ENCODE data around the gene HAUS2. TPM values are rescaled to one million over a fixed set of nuclear protein-coding genes. Genes with fewer than 3 reads are reported as not detected.
"Not testable (repeated sequence)": the region's sequence is repeated elsewhere in the genome, so short reads cannot be mapped to it uniquely, and the experiment has no call there.

The HAUS2 gene
- total RNA-seq, 1 experiment from 2014 or later: 92.3 TPM

GRCh38 chr15:42581272-42581730 is 32.7 kb downstream of the HAUS2 start:
- Histone ChIP-seq H3K9me3 (replicated peaks) (no peaks in the 10 kb centered on the region), H3K36me3 (peaks cover 5% of the 10 kb centered on the region; the same call in 1 of the 2 replicates), H3K4me3 (peak overlapping the region; percentile 34), H3K27me3 (replicated peaks) (no peaks in the 10 kb centered on the region), H3K4me1 (replicated peaks) (peaks cover 36% of the 10 kb centered on the region), H3K27ac (no peak overlapping the region)
- peak; percentile 66 to 82 for DNase-seq (ENCODE audit: low read depth in 1 of 2, low spot score in 2 of 2)

DNA sequence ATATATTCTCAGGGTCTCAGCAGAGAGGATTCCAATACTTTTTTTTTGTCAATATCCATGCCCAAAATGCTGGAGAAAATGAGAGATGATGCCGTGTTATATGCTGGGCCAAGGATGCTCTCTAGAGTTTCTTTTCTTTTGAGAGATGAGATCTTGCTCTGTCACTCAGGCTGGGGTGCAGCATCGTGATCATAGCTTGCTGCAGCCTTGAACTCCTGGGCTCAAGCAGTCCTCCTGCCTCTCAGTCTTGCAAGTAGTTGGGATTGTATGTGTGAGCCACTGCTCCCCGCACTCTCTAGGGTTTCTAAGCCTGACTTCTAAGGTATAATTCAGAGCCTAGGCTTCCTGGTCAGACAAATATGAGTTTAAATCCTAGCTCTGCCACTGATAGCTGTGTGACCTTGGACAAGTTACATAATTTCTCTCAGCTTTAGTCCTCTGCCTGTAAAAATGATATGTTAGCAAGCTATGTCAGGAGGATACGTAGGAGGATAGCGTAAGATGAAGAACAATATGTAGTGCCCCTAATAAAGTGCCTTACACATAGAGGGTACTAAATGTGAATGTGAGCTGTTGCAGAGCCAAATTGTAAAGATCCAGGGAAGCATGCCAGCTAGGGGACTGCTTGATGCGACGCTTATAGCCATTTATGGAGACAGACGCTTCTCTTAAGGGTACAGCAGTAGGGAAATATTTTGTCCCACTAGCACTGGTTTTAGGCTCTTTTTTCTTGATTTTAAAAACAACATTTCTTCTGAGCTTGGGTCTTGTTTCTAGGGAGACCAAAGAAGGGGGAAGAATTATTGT is 34.1 kb downstream of the HAUS2 start:
- no peak overlapping the region for H3K27ac ChIP-seq
- no peak overlapping the region for H3K4me3 ChIP-seq
- peaks cover 25% of the 10 kb centered on the region for H3K4me1 ChIP-seq (replicated peaks)
- DNase-seq (ENCODE audit: low read depth in 1 of 2, low spot score in 2 of 2): no peak
- no peaks in the 10 kb centered on the region for H3K9me3 ChIP-seq (replicated peaks)
- H3K36me3 ChIP-seq: peaks cover 8% of the 10 kb centered on the region; the same call in 1 of the 2 replicates
- H3K27me3 ChIP-seq (replicated peaks): no peaks in the 10 kb centered on the region

GRCh38 chr15:42584031-42584765 is 35.6 kb downstream of the HAUS2 start:
- peak in 1 of 2 experiments; percentile 31 for DNase-seq (ENCODE audit: low read depth in 1 of 2, low spot score in 2 of 2)
- Histone ChIP-seq H3K36me3 (peaks cover 12% of the 10 kb centered on the region; the same call in 1 of the 2 replicates), H3K4me3 (no peak overlapping the region), H3K27me3 (replicated peaks) (no peaks in the 10 kb centered on the region), H3K4me1 (replicated peaks) (peaks cover 25% of the 10 kb centered on the region), H3K27ac (no peak overlapping the region), H3K9me3 (replicated peaks) (no peaks in the 10 kb centered on the region)

GRCh38 chr15:42590619-42591237 is 42.1 kb downstream of the HAUS2 start:
- Histone ChIP-seq H3K27me3 (replicated peaks) (no peaks in the 10 kb centered on the region; the same call in 1 of the 2 replicates), H3K36me3 (peaks cover 32% of the 10 kb centered on the region), H3K4me3 (no peak overlapping the region), H3K27ac (no peak overlapping the region), H3K4me1 (replicated peaks) (peaks cover 35% of the 10 kb centered on the region), H3K9me3 (replicated peaks) (no peaks in the 10 kb centered on the region)
- DNase-seq (ENCODE audit: low read depth in 1 of 2, low spot score in 2 of 2): no peak

- peaks cover 35% of the 10 kb centered on the region for H3K4me1 ChIP-seq (replicated peaks)
- peak in 1 of 2 experiments; percentile 45 for DNase-seq (ENCODE audit: low read depth in 1 of 2, low spot score in 2 of 2)
- H3K9me3 ChIP-seq (replicated peaks): no peaks in the 10 kb centered on the region
Observed at GRCh38 chr15:42591238-42591934, 42.7 kb downstream of the HAUS2 start.

GRCh38 chr15:42592716-42593115 is 44.1 kb downstream of the HAUS2 start:
- H3K36me3 ChIP-seq: peaks cover 25% of the 10 kb centered on the region
- no peaks in the 10 kb centered on the region for H3K9me3 ChIP-seq (replicated peaks)
- no peaks in the 10 kb centered on the region; the same call in 1 of the 2 replicates for H3K27me3 ChIP-seq (replicated peaks)
- no peak for DNase-seq (ENCODE audit: low read depth in 1 of 2, low spot score in 2 of 2)
- no peak overlapping the region for H3K4me3 ChIP-seq
- H3K4me1 ChIP-seq (replicated peaks): peaks cover 35% of the 10 kb centered on the region
- H3K27ac ChIP-seq: peak overlapping the region; percentile 25

More at GRCh38 chr15:42591238-42591934, 42.7 kb downstream of the HAUS2 start:
- H3K27me3 ChIP-seq (replicated peaks): no peaks in the 10 kb centered on the region; the same call in 1 of the 2 replicates
- no peak overlapping the region for H3K4me3 ChIP-seq
- H3K27ac ChIP-seq: no peak overlapping the region
- peaks cover 26% of the 10 kb centered on the region for H3K36me3 ChIP-seq

GRCh38 chr15:42593143-42593542 is 44.5 kb downstream of the HAUS2 start:
- H3K27me3 ChIP-seq (replicated peaks): no peaks in the 10 kb centered on the region; the same call in 1 of the 2 replicates
- H3K4me1 ChIP-seq (replicated peaks): peaks cover 35% of the 10 kb centered on the region
- H3K9me3 ChIP-seq (replicated peaks): no peaks in the 10 kb centered on the region
- peaks cover 22% of the 10 kb centered on the region for H3K36me3 ChIP-seq
- peak; percentile 55 to 56 for DNase-seq (ENCODE audit: low read depth in 1 of 2, low spot score in 2 of 2)
- no peak overlapping the region for H3K4me3 ChIP-seq
- peak overlapping the region; percentile 25 for H3K27ac ChIP-seq

- H3K9me3 ChIP-seq (replicated peaks): no peaks in the 10 kb centered on the region
- peaks cover 35% of the 10 kb centered on the region for H3K4me1 ChIP-seq (replicated peaks)
- DNase-seq (ENCODE audit: low read depth in 1 of 2, low spot score in 2 of 2): no peak
- no peak overlapping the region for H3K4me3 ChIP-seq
- H3K36me3 ChIP-seq: peaks cover 21% of the 10 kb centered on the region
- no peaks in the 10 kb centered on the region; the same call in 1 of the 2 replicates for H3K27me3 ChIP-seq (replicated peaks)
- no peak overlapping the region for H3K27ac ChIP-seq
Observed at GRCh38 chr15:42594095-42594494, 45.5 kb downstream of the HAUS2 start.

- no peaks in the 10 kb centered on the region for H3K9me3 ChIP-seq (replicated peaks)
- no peaks in the 10 kb centered on the region; the same call in 1 of the 2 replicates for H3K27me3 ChIP-seq (replicated peaks)
- H3K36me3 ChIP-seq: peaks cover 19% of the 10 kb centered on the region
- no peak overlapping the region for H3K4me3 ChIP-seq
- no peak for DNase-seq (ENCODE audit: low read depth in 1 of 2, low spot score in 2 of 2)
- no peak overlapping the region for H3K27ac ChIP-seq
- peaks cover 35% of the 10 kb centered on the region for H3K4me1 ChIP-seq (replicated peaks)
Observed at GRCh38 chr15:42595626-42596240, 47.1 kb downstream of the HAUS2 start.

GRCh38 chr15:42601316-42601715 is 52.7 kb downstream of the HAUS2 start:
- peaks cover 15% of the 10 kb centered on the region for H3K4me1 ChIP-seq (replicated peaks)
- not testable (repeated sequence) for H3K4me3 ChIP-seq; H3K27ac ChIP-seq; H3K36me3 ChIP-seq; H3K27me3 ChIP-seq (replicated peaks); DNase-seq (ENCODE audit: low read depth in 1 of 2, low spot score in 2 of 2); H3K9me3 ChIP-seq (replicated peaks)

DNA sequence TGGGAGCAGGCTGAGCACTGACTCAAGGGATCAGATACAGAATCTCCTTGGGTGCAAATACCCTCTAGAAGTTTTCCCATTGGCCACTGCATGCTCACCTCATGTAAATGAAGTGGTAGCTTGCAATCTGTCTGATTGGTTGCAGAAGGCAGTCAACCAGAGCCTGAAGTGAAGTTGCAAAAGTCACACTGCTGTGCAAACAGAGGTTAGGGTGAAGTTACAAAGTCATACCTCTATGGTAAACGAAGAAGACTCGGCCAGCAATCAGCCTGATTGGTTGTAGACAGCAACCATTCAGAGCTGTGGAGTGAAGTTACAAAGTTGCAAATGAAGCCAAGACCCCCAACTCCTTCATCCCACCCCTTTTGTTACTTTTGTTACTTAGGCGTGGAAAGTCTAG is 53.9 kb downstream of the HAUS2 start:
- H3K27me3 ChIP-seq (replicated peaks): no peaks in the 10 kb centered on the region
- no peak overlapping the region for H3K27ac ChIP-seq
- H3K4me1 ChIP-seq (replicated peaks): peaks cover 15% of the 10 kb centered on the region
- peaks cover 13% of the 10 kb centered on the region for H3K36me3 ChIP-seq
- no peak for DNase-seq (ENCODE audit: low read depth in 1 of 2, low spot score in 2 of 2)
- no peaks in the 10 kb centered on the region for H3K9me3 ChIP-seq (replicated peaks)
- H3K4me3 ChIP-seq: no peak overlapping the region

DNA sequence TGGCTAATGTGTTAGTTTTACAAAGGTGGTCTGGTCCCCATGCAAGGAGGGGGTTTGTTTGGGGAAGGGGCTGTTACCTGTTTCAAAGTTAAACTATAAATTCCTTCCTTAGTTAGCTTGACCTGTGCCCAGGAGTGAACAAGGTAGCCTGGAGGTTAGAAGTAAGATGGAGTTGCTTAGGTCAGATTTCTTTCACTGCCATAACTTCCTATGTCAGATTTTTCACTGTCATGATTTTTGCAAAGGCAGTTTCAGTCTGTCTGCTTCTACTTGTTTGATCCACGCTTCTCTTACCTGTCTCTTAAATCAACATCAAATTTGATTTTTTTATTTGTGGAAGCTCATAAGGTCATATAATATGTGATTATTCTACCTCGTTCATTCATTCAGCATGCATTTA is 55.3 kb downstream of the HAUS2 start:
- no peaks in the 10 kb centered on the region for H3K27me3 ChIP-seq (replicated peaks)
- peaks cover 24% of the 10 kb centered on the region for H3K4me1 ChIP-seq (replicated peaks)
- H3K9me3 ChIP-seq (replicated peaks): no peaks in the 10 kb centered on the region
- peaks cover 13% of the 10 kb centered on the region for H3K36me3 ChIP-seq
- no peak overlapping the region for H3K27ac ChIP-seq
- no peak overlapping the region for H3K4me3 ChIP-seq
- DNase-seq (ENCODE audit: low read depth in 1 of 2, low spot score in 2 of 2): no peak
